CD4-positive, alpha-beta T cell treated with Interleukin-17A for 1 hour (primary cell): ENCODE data around the gene PLEKHG2.

ENCODE experiments used
- DNase-seq: peaks from one replicate; pipeline ENCODE4 v3.0.0-alpha.2; 2020

Gene PLEKHG2

GRCh38 chr19:39406656-39407409 lies 5.6 kb upstream of the PLEKHG2 start, which contains the start of gene ZFP36:
TSS of gene ZFP36 (plus strand) at chr19:39406847. CDS start at chr19:39406905, 58 bp downstream.
- peak; percentile 96 for DNase-seq

- DNase-seq = no peak
Observed at GRCh38 chr19:39407410-39407659, 5.1 kb upstream of the PLEKHG2 start.

DNA sequence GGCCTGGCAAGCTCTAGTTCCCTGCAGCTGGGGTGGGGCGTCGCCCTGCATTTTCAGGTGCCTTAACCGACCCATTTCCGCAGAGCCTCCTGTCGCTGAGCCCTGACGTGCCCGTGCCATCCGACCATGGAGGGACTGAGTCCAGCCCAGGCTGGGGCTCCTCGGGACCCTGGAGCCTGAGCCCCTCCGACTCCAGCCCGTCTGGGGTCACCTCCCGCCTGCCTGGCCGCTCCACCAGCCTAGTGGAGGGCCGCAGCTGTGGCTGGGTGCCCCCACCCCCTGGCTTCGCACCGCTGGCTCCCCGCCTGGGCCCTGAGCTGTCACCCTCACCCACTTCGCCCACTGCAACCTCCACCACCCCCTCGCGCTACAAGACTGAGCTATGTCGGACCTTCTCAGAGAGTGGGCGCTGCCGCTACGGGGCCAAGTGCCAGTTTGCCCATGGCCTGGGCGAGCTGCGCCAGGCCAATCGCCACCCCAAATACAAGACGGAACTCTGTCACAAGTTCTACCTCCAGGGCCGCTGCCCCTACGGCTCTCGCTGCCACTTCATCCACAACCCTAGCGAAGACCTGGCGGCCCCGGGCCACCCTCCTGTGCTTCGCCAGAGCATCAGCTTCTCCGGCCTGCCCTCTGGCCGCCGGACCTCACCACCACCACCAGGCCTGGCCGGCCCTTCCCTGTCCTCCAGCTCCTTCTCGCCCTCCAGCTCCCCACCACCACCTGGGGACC lies 4.6 kb upstream of the PLEKHG2 start:
- peak; percentile 80 for DNase-seq

DNA sequence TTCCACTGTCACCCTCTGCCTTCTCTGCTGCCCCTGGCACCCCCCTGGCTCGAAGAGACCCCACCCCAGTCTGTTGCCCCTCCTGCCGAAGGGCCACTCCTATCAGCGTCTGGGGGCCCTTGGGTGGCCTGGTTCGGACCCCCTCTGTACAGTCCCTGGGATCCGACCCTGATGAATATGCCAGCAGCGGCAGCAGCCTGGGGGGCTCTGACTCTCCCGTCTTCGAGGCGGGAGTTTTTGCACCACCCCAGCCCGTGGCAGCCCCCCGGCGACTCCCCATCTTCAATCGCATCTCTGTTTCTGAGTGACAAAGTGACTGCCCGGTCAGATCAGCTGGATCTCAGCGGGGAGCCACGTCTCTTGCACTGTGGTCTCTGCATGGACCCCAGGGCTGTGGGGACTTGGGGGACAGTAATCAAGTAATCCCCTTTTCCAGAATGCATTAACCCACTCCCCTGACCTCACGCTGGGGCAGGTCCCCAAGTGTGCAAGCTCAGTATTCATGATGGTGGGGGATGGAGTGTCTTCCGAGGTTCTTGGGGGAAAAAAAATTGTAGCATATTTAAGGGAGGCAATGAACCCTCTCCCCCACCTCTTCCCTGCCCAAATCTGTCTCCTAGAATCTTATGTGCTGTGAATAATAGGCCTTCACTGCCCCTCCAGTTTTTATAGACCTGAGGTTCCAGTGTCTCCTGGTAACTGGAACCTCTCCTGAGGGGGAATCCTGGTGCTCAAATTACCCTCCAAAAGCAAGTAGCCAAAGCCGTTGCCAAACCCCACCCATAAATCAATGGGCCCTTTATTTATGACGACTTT lies 3.9 kb upstream of the PLEKHG2 start:
- peak; percentile 77 for DNase-seq

GRCh38 chr19:39409208-39410016 lies 3.1 kb upstream of the PLEKHG2 start:
- DNase-seq = peak; percentile 95

GRCh38 chr19:39410017-39410830 lies 2.2 kb upstream of the PLEKHG2 start:
- DNase-seq = no peak

- no peak for DNase-seq
Observed at GRCh38 chr19:39410831-39411080, 1.7 kb upstream of the PLEKHG2 start.

- peak; percentile 80 for DNase-seq
Observed at GRCh38 chr19:39411081-39411831, 1.2 kb upstream of the PLEKHG2 start.

- peak; percentile 95 for DNase-seq
Observed at GRCh38 chr19:39411832-39412099, 703 bp upstream of the PLEKHG2 start.

DNA sequence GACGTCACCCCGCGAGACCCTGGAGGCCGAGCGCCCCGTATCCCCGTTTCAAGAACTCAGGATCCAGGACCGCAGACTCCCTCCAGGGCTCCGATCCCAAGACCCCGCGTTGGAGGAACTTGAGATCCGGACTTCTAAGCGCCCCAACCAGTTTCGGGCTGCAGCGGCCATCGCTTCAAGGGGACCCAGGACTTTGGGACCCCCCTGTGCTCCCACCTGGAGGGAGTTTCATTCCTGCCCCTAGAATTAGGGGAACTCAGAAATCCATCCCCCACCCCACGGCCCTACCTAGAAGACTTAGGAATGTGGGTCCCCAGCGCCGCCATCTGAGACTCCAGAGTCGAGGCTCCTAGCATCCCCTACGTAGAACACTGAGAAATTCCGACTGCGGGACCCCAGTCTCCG lies 400 bp downstream of the PLEKHG2 start:
- no peak for DNase-seq

- peak; percentile 54 for DNase-seq
Observed at GRCh38 chr19:39413272-39413910, 922 bp downstream of the PLEKHG2 start.

DNA sequence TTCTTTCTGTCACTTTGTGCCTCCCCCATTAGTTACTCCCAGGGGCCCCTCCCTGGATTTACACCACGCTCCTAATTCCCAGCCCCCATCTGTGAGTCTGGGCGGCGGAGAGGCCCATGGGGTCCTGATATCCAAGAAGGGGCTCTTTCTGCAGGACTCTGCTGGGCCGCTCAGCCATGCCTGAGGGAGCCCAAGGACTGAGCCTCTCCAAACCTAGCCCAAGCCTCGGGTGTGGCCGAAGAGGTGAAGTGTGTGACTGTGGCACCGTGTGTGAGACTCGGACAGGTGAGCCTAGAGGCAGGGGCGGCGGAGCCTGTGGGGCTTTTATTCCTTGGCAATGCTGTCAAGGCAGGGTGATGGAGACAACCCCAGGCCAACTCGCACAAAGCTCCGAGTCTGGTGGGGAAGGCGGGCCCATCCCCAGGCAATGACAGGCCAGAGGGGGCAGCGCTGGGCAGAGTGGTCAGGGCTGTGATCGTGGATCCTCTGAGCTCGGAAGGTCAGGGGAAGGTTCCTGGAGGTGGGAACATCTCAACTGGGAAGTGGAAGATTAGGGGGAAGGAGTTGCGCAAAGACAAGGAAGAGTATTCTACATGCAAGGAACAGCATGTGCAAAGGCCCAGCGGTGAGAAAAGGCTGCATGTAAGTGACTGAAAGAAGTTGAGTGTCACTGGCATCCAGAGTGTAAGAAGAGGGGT lies 1.6 kb downstream of the PLEKHG2 start:
- peak; percentile 37 for DNase-seq

- peak; percentile 29 for DNase-seq
Observed at GRCh38 chr19:39415111-39416046, 2.9 kb downstream of the PLEKHG2 start.

GRCh38 chr19:39416152-39417120 lies 4.0 kb downstream of the PLEKHG2 start:
- peak; percentile 26 for DNase-seq

GRCh38 chr19:39417463-39418181 lies 5.2 kb downstream of the PLEKHG2 start:
- DNase-seq = no peak

- DNase-seq = peak; percentile 6
Observed at GRCh38 chr19:39419003-39419402, 6.5 kb downstream of the PLEKHG2 start.

DNA sequence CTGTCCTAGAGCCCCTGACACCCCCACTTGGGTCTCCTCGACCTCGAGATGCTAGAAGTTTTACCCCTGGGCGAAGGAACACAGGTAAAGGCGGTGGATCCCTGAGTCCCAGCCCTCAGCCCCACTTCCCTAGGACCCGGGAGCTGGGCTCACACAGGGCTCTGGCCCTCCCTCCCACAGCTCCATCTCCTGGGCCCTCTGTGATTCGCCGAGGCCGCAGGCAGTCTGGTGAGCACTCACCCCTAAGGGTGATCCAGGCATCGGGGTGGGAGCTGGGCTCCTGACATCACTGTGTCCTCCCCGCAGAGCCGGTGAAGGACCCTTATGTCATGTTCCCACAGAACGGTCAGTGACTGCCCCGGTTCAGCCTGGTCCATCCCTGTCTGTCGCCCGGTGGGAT lies 8.3 kb downstream of the PLEKHG2 start:
- no peak for DNase-seq
